Nasal cavity respiratory epithelium epithelial cell of viscerocranial mucosa (primary cell): ENCODE results near the gene SPATA7. TPM values are rescaled to one million over a fixed set of nuclear protein-coding genes. Genes with fewer than 3 reads are reported as not detected.

ENCODE experiments used
- total RNA-seq: library from RNA; depleted of rRNA; stranded (reverse); fragments of >200 nt; gene quantifications from 2 replicates; pipeline ENCODE4 v1.2.3, GENCODE V29; 2014

SPATA7 gene
- total RNA-seq: 6.2 and 9.7 TPM in 2 replicates

GRCh38 chr14:88385212-88386101 lies at the start of gene SPATA7:
TSS of gene SPATA7 (plus strand) at chr14:88385657. CDS start at chr14:88385819, 162 bp downstream.

Other genes starting within 250 kb of the SPATA7 start
- gene KCNK10, start 62.4 kb upstream of the SPATA7 start, total RNA-seq: under 0.01 TPM in 2 replicates
- gene PTPN21, start 169.3 kb downstream of the SPATA7 start, total RNA-seq: 5.8 and 13.4 TPM in 2 replicates
- gene ZC3H14, start 177.4 kb downstream of the SPATA7 start, total RNA-seq: 49.2 and 70.8 TPM in 2 replicates